A673 (cell line): ENCODE results near the gene NOD2. TPM values are rescaled to one million over a fixed set of nuclear protein-coding genes. Genes with fewer than 3 reads are reported as not detected.

Source experiments
- BruUV-seq: library from RNA; stranded (reverse); fragments of 400-500 nt; replicated peaks from 2 replicates; lab custom pipeline; 2021; lab: Mats Ljungman, UMichigan
- CTCF ChIA-PET: fragments of 300-600 bp; sonication (Branson Sonifier 250); formaldehyde crosslinking; loops from one replicate; lab custom pipeline; 2022; ENCODE audit warnings: antibody characterized with exemption; lab: Charles Lee
- POLR2A ChIA-PET: fragments of 300-600 bp; sonication (Branson Sonifier 250); formaldehyde crosslinking; loops from one replicate; lab custom pipeline; 2022; ENCODE audit warnings: antibody characterized with exemption; ENCODE audit not compliant: low non-redundant PET; lab: Charles Lee
- DNase-seq: peaks from one replicate; pipeline ENCODE4 v3.0.0-alpha.2; 2015; ENCODE audit warnings: low spot score
- H3K27ac ChIP-seq: fragments of 200-600 bp; sonication (generic); 2 replicates; pipeline ENCODE4 v1.5.1; 2016; ENCODE audit warnings: mixed run types, low read depth, mild to moderate bottlenecking, mixed read lengths, antibody characterized with exemption, low read length; ENCODE audit not compliant: poor library complexity, severe bottlenecking
- H3K27me3 ChIP-seq: fragments of 200-600 bp; sonication (generic); replicated peaks from 2 replicates; pipeline ENCODE4 v1.6.1; 2017; ENCODE audit warnings: mixed run types, low read depth, mild to moderate bottlenecking, mixed read lengths, antibody characterized with exemption, low read length; ENCODE audit not compliant: insufficient read depth, poor library complexity
- H3K36me3 ChIP-seq: fragments of 200-600 bp; sonication (generic); 2 replicates; pipeline ENCODE4 v1.6.1; 2016; ENCODE audit warnings: mixed run types, mild to moderate bottlenecking, mixed read lengths, antibody characterized with exemption, low read length; ENCODE audit not compliant: insufficient read depth, poor library complexity, severe bottlenecking
- H3K4me1 ChIP-seq: fragments of 200-600 bp; sonication (generic); 2 replicates; pipeline ENCODE4 v1.6.1; 2017; ENCODE audit warnings: mixed run types, mild to moderate bottlenecking, mixed read lengths, antibody characterized with exemption, low read length; ENCODE audit not compliant: insufficient read depth, poor library complexity, severe bottlenecking
- H3K4me3 ChIP-seq: fragments of 200-600 bp; sonication (generic); 2 replicates; pipeline ENCODE4 v1.5.1; 2016; ENCODE audit warnings: low read depth, mixed run types, mild to moderate bottlenecking, mixed read lengths, low read length; ENCODE audit not compliant: poor library complexity, severe bottlenecking
- H3K9me3 ChIP-seq: fragments of 200-600 bp; sonication (generic); 2 replicates; pipeline ENCODE4 v1.6.1; 2016; ENCODE audit warnings: mixed run types, low read depth, mild to moderate bottlenecking, mixed read lengths, antibody characterized with exemption, low read length; ENCODE audit not compliant: poor library complexity, severe bottlenecking
- CTCF ChIP-seq: fragments of 300-800, 200-600 bp; sonication (generic); conservative IDR thresholded peaks from 2 replicates; pipeline ENCODE4 v1.5.1; 2017; ENCODE audit warnings: low read depth, mild to moderate bottlenecking, antibody characterized with exemption, low read length, moderate library complexity, mixed read lengths
- EZH2 ChIP-seq: fragments of 200-600 bp; sonication (generic); IDR thresholded peaks from 2 replicates; pipeline ENCODE4 v1.6.1; 2017; ENCODE audit warnings: borderline replicate concordance, low read depth, mild to moderate bottlenecking, mixed read lengths, antibody characterized with exemption, low read length; ENCODE audit not compliant: poor library complexity, severe bottlenecking
- intact Hi-C: fragments of 100-400 bp; cut with micrococcal nuclease; formaldehyde crosslinking; loops from one replicate; pipeline ENCODE4 v1.10.0; 2022; ENCODE audit not compliant: unreplicated experiment
- total RNA-seq: library from RNA; stranded (reverse); gene quantifications from 2 replicates; pipeline ENCODE4 v1.2.3, GENCODE V29; 2021

Gene NOD2
- total RNA-seq, 1 experiment from 2014 or later = not detected

- Histone ChIP-seq H3K27me3 (no peaks in the 10 kb centered on the region), H3K9me3 (peaks cover 8% of the 10 kb centered on the region), H3K4me3 (no peak overlapping the region), H3K36me3 (no peaks in the 10 kb centered on the region), H3K27ac (no peak overlapping the region), H3K4me1 (no peaks in the 10 kb centered on the region)
- intact Hi-C loops = no loop called here
- no peak for TF ChIP-seq EZH2
- TF ChIP-seq CTCF = no peak
- ChIA-PET POLR2A (no interaction called here), CTCF (no interaction called here)
- BruUV-seq = no TSS peak
- DNase-seq = no peak
Measured at GRCh38 chr16:50765861-50766260, 72.5 kb downstream of the NOD2 start.

DNA sequence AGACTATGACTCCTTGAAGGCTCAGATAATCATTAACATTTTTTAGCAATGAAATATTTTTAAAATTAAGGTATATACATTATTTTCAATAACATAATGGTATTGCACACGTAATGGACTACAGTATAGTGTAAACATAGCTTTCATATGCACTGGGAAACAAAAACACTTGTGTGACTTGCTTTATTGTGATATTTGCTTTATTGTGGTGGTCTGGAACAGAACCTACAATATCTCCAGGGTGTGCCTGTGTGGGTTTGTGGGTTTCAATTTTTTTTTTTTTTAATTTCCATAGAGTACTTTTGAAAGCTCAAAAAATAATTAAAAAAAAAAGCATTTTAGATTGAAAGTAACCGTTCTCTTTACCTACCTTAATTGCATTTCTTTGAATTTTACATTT lies 73.8 kb downstream of the NOD2 start:
- Histone ChIP-seq H3K27me3 (no peaks in the 10 kb centered on the region), H3K4me3 (no peak overlapping the region), H3K36me3 (no peaks in the 10 kb centered on the region), H3K27ac (no peak overlapping the region), H3K4me1 (no peaks in the 10 kb centered on the region), H3K9me3 (peaks cover 8% of the 10 kb centered on the region)
- TF ChIP-seq EZH2 (no peak), CTCF (no peak)
- BruUV-seq = no TSS peak
- intact Hi-C loops = no loop called here
- ChIA-PET POLR2A (no interaction called here), CTCF (no interaction called here)
- DNase-seq = no peak

DNA sequence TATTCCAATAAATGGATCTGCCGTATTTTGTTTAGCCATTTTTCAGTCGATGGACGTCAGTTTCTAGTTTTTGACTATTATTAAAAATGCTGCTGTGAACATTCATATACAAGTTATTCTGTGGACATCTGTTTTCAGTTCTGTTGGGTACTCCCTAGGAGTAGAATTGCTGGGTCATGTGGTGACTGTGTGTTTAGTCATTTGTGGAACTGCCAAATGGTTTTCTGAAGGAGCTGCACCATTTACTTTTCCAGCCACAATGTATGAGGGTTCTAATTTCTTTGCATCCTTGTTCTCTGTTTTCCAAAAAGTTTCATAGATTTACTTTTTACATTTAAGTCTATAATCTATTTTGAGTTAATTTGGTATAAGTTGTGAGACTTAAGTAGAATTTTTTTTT lies 78.0 kb downstream of the NOD2 start:
- no peak overlapping the region for H3K4me3 ChIP-seq
- H3K36me3 ChIP-seq = no peaks in the 10 kb centered on the region
- CTCF ChIA-PET = no interaction called here
- POLR2A ChIA-PET = no interaction called here
- H3K9me3 ChIP-seq = peaks cover 3% of the 10 kb centered on the region
- intact Hi-C loops = no loop called here
- H3K4me1 ChIP-seq = no peaks in the 10 kb centered on the region
- H3K27me3 ChIP-seq = no peaks in the 10 kb centered on the region
- no TSS peak for BruUV-seq
- H3K27ac ChIP-seq = no peak overlapping the region
- no peak for DNase-seq
- TF ChIP-seq EZH2 (no peak), CTCF (no peak)
